ENCODE results near the gene TCP11. TPM values are rescaled to one million over a fixed set of nuclear protein-coding genes. Genes with fewer than 3 reads are reported as not detected.

TCP11 gene
- total and polyA plus RNA-seq, 4 donors = 0.05 to 0.19 TPM; not detected in 2

- no peak for DNase-seq (ENCODE audit: low spot score)
Observed at GRCh38 chr6:35178932-35179832, 38.0 kb upstream of the TCP11 start.

GRCh38 chr6:35178012-35178411, 36.9 kb upstream of the TCP11 start:
- no peak overlapping the region for H3K4me3 ChIP-seq (ENCODE audit: low read depth in 1 of 3, low read length in 3 of 3)
- no peaks in the 10 kb centered on the region for H3K36me3 ChIP-seq (ENCODE audit: control insufficient read depth in 4 of 4, insufficient read depth in 3 of 4, low read depth in 1 of 4, low read length in 3 of 4)
- H3K9ac ChIP-seq (ENCODE audit: low read depth in 1 of 2, low read length in 2 of 2) = no peak overlapping the region
- H3K27ac ChIP-seq (ENCODE audit: low read depth in 1 of 2, low read length in 2 of 2) = no peak overlapping the region
- no peaks in the 10 kb centered on the region for H3K27me3 ChIP-seq (ENCODE audit: control insufficient read depth in 4 of 4, insufficient read depth in 4 of 4, low read length in 3 of 4)
- WGBS = 94% methylated on average over 2 of the region's 2 CpGs
- no peak for TF ChIP-seq RAD21 (IDR thresholded peaks at IDR 0.05)
- TF ChIP-seq ATF3 (IDR thresholded peaks at IDR 0.05) = no peak
- TF ChIP-seq REST (IDR thresholded peaks at IDR 0.05) = no peak
- TF ChIP-seq GABPA (IDR thresholded peaks at IDR 0.05 in 1 of 2, conservative IDR thresholded peaks at IDR 0.05 in 1 of 2) = no peak
- no peak for TF ChIP-seq HNF4A (conservative IDR thresholded peaks at IDR 0.05)
- no peak for TF ChIP-seq SP1 (IDR thresholded peaks at IDR 0.05)
- TF ChIP-seq ZBTB33 (IDR thresholded peaks at IDR 0.05) = no peak
- no peak for TF ChIP-seq NR2F2 (IDR thresholded peaks at IDR 0.05)
- TF ChIP-seq HNF4G (IDR thresholded peaks at IDR 0.05) = no peak
- no peak for DNase-seq (ENCODE audit: low spot score)
- no peaks in the 10 kb centered on the region for H3K4me1 ChIP-seq (ENCODE audit: control insufficient read depth in 4 of 4, insufficient read depth in 4 of 4, low read length in 3 of 4)
- no peaks in the 10 kb centered on the region for H3K9me3 ChIP-seq (ENCODE audit: control insufficient read depth in 4 of 4, low read length in 3 of 4)

More at GRCh38 chr6:35178932-35179832, 38.0 kb upstream of the TCP11 start:
- Histone ChIP-seq H3K36me3 (ENCODE audit: control insufficient read depth in 4 of 4, insufficient read depth in 3 of 4, low read depth in 1 of 4, low read length in 3 of 4) (no peaks in the 10 kb centered on the region), H3K4me1 (ENCODE audit: control insufficient read depth in 4 of 4, insufficient read depth in 4 of 4, low read length in 3 of 4) (no peaks in the 10 kb centered on the region), H3K27ac (ENCODE audit: low read depth in 1 of 2, low read length in 2 of 2) (no peak overlapping the region), H3K4me3 (ENCODE audit: low read depth in 1 of 3, low read length in 3 of 3) (no peak overlapping the region), H3K9ac (ENCODE audit: low read depth in 1 of 2, low read length in 2 of 2) (no peak overlapping the region), H3K27me3 (ENCODE audit: control insufficient read depth in 4 of 4, insufficient read depth in 4 of 4, low read length in 3 of 4) (no peaks in the 10 kb centered on the region), H3K9me3 (ENCODE audit: control insufficient read depth in 4 of 4, low read length in 3 of 4) (no peaks in the 10 kb centered on the region)
- TF ChIP-seq HNF4G (IDR thresholded peaks at IDR 0.05) = no peak
- TF ChIP-seq ZBTB33 (IDR thresholded peaks at IDR 0.05) = no peak
- TF ChIP-seq RAD21 (IDR thresholded peaks at IDR 0.05) = no peak
- TF ChIP-seq MAX (IDR thresholded peaks at IDR 0.05) = no peak
- no peak for TF ChIP-seq ATF3 (IDR thresholded peaks at IDR 0.05)
- TF ChIP-seq HNF4A (conservative IDR thresholded peaks at IDR 0.05) = no peak
- 84% methylated on average over 5 of the region's 5 CpGs for WGBS
